ENCODE data around the gene FKBP5.

DNA sequence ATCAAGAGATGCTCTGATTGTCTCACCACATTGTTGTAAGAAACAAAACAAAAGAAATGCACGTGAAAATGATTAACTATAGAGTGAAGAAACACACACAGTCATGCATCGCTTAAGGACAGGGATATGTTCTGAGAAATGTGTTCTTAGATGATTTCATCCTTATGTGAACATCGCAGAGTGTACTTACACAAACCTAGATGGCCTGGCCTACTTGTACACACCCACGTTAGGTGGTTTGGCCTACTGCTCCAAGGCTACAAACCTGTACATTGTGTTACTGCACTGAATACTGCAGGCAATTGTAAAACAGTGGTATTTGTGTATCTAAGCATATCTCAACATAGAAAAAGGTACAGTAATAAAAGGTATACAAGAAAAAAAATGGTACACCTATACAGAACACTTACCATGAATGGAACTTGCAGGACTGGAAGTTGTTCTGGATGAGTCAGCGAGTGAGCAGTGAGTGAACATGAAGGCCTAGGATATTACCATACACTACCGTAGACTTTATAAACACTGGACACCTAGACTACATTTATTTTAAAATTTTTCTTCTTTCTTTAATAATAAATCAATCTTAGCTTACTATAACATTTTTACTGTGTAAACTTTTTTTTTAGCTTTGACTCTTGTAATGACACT is 48.6 kb downstream of the FKBP5 start:
- TF ChIP-seq, protein P1, sequence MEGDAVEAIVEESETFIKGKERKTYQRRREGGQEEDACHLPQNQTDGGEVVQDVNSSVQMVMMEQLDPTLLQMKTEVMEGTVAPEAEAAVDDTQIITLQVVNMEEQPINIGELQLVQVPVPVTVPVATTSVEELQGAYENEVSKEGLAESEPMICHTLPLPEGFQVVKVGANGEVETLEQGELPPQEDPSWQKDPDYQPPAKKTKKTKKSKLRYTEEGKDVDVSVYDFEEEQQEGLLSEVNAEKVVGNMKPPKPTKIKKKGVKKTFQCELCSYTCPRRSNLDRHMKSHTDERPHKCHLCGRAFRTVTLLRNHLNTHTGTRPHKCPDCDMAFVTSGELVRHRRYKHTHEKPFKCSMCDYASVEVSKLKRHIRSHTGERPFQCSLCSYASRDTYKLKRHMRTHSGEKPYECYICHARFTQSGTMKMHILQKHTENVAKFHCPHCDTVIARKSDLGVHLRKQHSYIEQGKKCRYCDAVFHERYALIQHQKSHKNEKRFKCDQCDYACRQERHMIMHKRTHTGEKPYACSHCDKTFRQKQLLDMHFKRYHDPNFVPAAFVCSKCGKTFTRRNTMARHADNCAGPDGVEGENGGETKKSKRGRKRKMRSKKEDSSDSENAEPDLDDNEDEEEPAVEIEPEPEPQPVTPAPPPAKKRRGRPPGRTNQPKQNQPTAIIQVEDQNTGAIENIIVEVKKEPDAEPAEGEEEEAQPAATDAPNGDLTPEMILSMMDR (IDR thresholded peaks at IDR 0.05) = no peak
- no peak for TF ChIP-seq POLR2A (IDR thresholded peaks at IDR 0.05)

Data from ovary (tissue), 3 donors.